HCT116 (cell line): ENCODE data around the gene LYPD3. TPM values are rescaled to one million over a fixed set of nuclear protein-coding genes. Genes with fewer than 3 reads are reported as not detected.

Experiments
- ATAC-seq: fragments of 200-7000 bp; cut with Tn5 transposase; 2 replicates; pipeline ENCODE4 v1.9.1; 2020; ENCODE audit warnings: mild to moderate bottlenecking, moderate library complexity
- BruUV-seq: library from RNA; stranded (reverse); fragments of 400-500 nt; replicated peaks from 2 replicates; lab custom pipeline; 2021; lab: Mats Ljungman, UMichigan
- CTCF ChIA-PET: fragments of 300-600 bp; sonication (Branson Sonifier 250); formaldehyde crosslinking; loops from one replicate; lab custom pipeline; 2021; ENCODE audit warnings: antibody characterized with exemption; lab: Charles Lee
- POLR2A ChIA-PET: fragments of 300-600, 350-600 bp; sonication (Branson Sonifier 250); formaldehyde crosslinking; loops from one replicate; lab custom pipeline; 2021; ENCODE audit warnings: antibody characterized with exemption; lab: Charles Lee
- RAD21 ChIA-PET, 2 experiments: fragments of 300-600 bp; sonication (Branson Sonifier 250); formaldehyde crosslinking; loops; one replicate each; lab custom pipeline; 2023; ENCODE audit warnings: low total read pairs in 2 of 2; ENCODE audit not compliant: uncharacterized antibody in 2 of 2, unreplicated experiment in 2 of 2, low non-redundant PET in 1 of 2; lab: Charles Lee
- DNase-seq: peaks from one replicate; pipeline ENCODE4 v3.0.0-alpha.2; 2010; ENCODE audit warnings: low read depth, low spot score
- H2AFZ ChIP-seq: fragments of 200-600 bp; shearing (Covaris generic), sonication (generic); 2 replicates; pipeline ENCODE4 v1.6.1; 2017; ENCODE audit warnings: low read depth, mixed run types, mixed read lengths, antibody characterized with exemption, low read length; ENCODE audit not compliant: poor library complexity, severe bottlenecking
- H3K27ac ChIP-seq: 2 replicates; pipeline ENCODE4 v1.5.1; 2012; ENCODE audit warnings: low read depth, low read length
- H3K27me3 ChIP-seq: fragments of 200-600 bp; sonication (generic); 2 replicates; pipeline ENCODE4 v1.6.1; 2016; ENCODE audit warnings: mixed run types, low read length, mixed read lengths; ENCODE audit not compliant: insufficient read depth
- H3K36me3 ChIP-seq, 2 experiments: fragments of 200-500 bp in 1 of 2; fragments of 200-600 bp in 1 of 2; sonication (Bioruptor generic) in 1 of 2; sonication (generic) in 1 of 2; 2 replicates each; pipeline versions ENCODE4 v1.5.1 to v1.6.1; 2014 to 2016; ENCODE audit warnings: low read length in 2 of 2, inconsistent platforms in 1 of 2, mixed read lengths in 1 of 2, mixed run types in 1 of 2; ENCODE audit not compliant: insufficient read depth in 2 of 2, control insufficient read depth in 1 of 2
- H3K4me1 ChIP-seq, 2 experiments: fragments of 200-600 bp in 1 of 2; sonication (generic) in 1 of 2; 2 replicates each; pipeline versions ENCODE4 v1.5.1 to v1.6.1; 2012 to 2017; ENCODE audit warnings: low read length in 2 of 2, inconsistent platforms in 1 of 2, mild to moderate bottlenecking in 1 of 2, mixed read lengths in 1 of 2, mixed run types in 1 of 2, moderate library complexity in 1 of 2; ENCODE audit not compliant: insufficient read depth in 2 of 2, control insufficient read depth in 1 of 2
- H3K4me2 ChIP-seq: fragments of 200-600 bp; sonication (generic); 2 replicates; pipeline ENCODE4 v1.6.1; 2017; ENCODE audit warnings: mixed run types, low read length, mixed read lengths
- H3K4me3 ChIP-seq, 2 experiments: fragments of 200-600 bp in 1 of 2; sonication (generic) in 1 of 2; replicated peaks in 1 of 2; 2 replicates each; pipeline ENCODE4 v1.5.1; 2011 to 2016; ENCODE audit warnings: low read length in 2 of 2, control low read depth in 1 of 2, low read depth in 1 of 2, mild to moderate bottlenecking in 1 of 2, mixed read lengths in 1 of 2, mixed run types in 1 of 2
- H3K79me2 ChIP-seq: fragments of 200-600 bp; sonication (generic); 2 replicates; pipeline ENCODE4 v1.6.1; 2017; ENCODE audit warnings: mild to moderate bottlenecking, mixed run types, low read length, moderate library complexity, mixed read lengths; ENCODE audit not compliant: insufficient read depth
- H3K9ac ChIP-seq: fragments of 200-600 bp; sonication (generic); 2 replicates; pipeline ENCODE4 v1.6.1; 2016; ENCODE audit warnings: low read length, mixed read lengths
- H3K9me2 ChIP-seq: fragments of 200-600 bp; sonication (generic), shearing (Covaris generic); 2 replicates; pipeline ENCODE4 v1.6.1; 2017; ENCODE audit warnings: mixed run types, mild to moderate bottlenecking, moderate library complexity; ENCODE audit not compliant: insufficient read depth
- H3K9me3 ChIP-seq, 2 experiments: fragments of 200-500 bp in 1 of 2; fragments of 200-600 bp in 1 of 2; sonication (Bioruptor generic) in 1 of 2; sonication (generic) in 1 of 2; 2 replicates each; pipeline ENCODE4 v1.6.1; 2014 to 2017; ENCODE audit warnings: low read length in 2 of 2, mixed read lengths in 2 of 2, inconsistent platforms in 1 of 2, low read depth in 1 of 2, mild to moderate bottlenecking in 1 of 2, mixed run types in 1 of 2, moderate library complexity in 1 of 2; ENCODE audit not compliant: control insufficient read depth in 1 of 2, insufficient read depth in 1 of 2
- H4K20me1 ChIP-seq: fragments of 200-600 bp; sonication (generic), shearing (Covaris generic); 2 replicates; pipeline ENCODE4 v1.6.1; 2017; ENCODE audit warnings: mixed run types, mild to moderate bottlenecking, moderate library complexity; ENCODE audit not compliant: insufficient read depth
- CBX3 ChIP-seq: IDR thresholded peaks from 2 replicates; pipeline ENCODE4 v1.6.1; 2012; ENCODE audit warnings: low read depth
- ELF1 ChIP-seq: IDR thresholded peaks from 2 replicates; pipeline ENCODE4 v1.6.1; 2012; ENCODE audit warnings: low read depth, borderline replicate concordance
- FOSL1 ChIP-seq: IDR thresholded peaks from 2 replicates; pipeline ENCODE4 v1.6.1; 2012; ENCODE audit warnings: low read depth
- RAD21 ChIP-seq: IDR thresholded peaks from 2 replicates; pipeline ENCODE4 v1.6.1; 2012; ENCODE audit warnings: low read depth, mild to moderate bottlenecking
- SIN3A ChIP-seq: IDR thresholded peaks from 2 replicates; pipeline ENCODE4 v1.6.1; 2012; ENCODE audit warnings: low read depth
- SP1 ChIP-seq: IDR thresholded peaks from 2 replicates; pipeline ENCODE4 v1.6.1; 2012; ENCODE audit warnings: low read depth
- YY1 ChIP-seq: IDR thresholded peaks from 2 replicates; pipeline ENCODE4 v1.6.1; 2011; ENCODE audit warnings: low read length, low read depth, moderate library complexity, mild to moderate bottlenecking; ENCODE audit not compliant: insufficient replicate concordance; ENCODE audit errors: extremely low read depth
- intact Hi-C: fragments of 100-400 bp; cut with micrococcal nuclease; formaldehyde crosslinking; loops from 2 replicates; pipeline ENCODE4 v1.10.0; 2022
- total RNA-seq: library from RNA; stranded (reverse); gene quantifications from one replicate; pipeline ENCODE4 v1.2.1, GENCODE V29; 2021; ENCODE audit not compliant: unreplicated experiment
- TF ChIP-seq, protein P1 (sequence below): IDR thresholded peaks from 2 replicates; pipeline ENCODE4 v1.6.1; 2012; ENCODE audit warnings: low read depth

LYPD3 gene
- total RNA-seq, 1 experiment from 2014 or later = 3.6 TPM

DNA sequence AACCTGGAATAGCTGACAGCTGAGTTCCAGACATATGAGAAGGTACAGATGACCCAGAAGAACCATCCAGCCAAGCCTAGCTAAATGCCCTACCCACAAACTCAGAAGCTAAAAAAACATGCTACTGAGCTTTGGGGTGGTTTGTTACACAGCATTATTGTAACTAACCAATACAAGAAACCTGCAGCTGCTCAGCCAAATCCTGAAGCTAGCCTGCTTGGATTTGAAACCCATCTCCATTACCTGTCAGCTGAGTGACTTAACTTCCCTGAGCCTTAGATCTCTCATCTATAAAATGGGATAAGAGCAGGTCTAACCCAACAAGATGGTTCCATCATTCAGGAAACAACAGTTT, 25.7 kb downstream of the LYPD3 start:
- POLR2A ChIA-PET = interaction anchor here (1.6 kb wide), 1 partner anchor 85 kb away, joined by 5 read pairs; no protein-coding TSS in a partner anchor
- intact Hi-C loops = loop anchor here (10.0 kb wide), 1 partner anchor 505 kb away; no protein-coding TSS in a partner anchor
- RAD21 ChIA-PET = no interaction called here

More for the DNA sequence above, 25.7 kb downstream of the LYPD3 start:
- no peak for DNase-seq
- CTCF ChIA-PET = interaction anchor here (1.0 to 1.4 kb wide), 3 partner anchors 11 to 81 kb away, joined by 3 to 5 read pairs (median 3); no protein-coding TSS in a partner anchor
- Histone ChIP-seq H3K4me1 (peaks cover 0 to 16% of the 10 kb centered on the region in 2 experiments; a peak in 2 of 4 replicates), H3K4me3 (no peak overlapping the region), H3K27me3 (no peaks in the 10 kb centered on the region), H3K27ac (no peak overlapping the region), H3K9ac (no peak overlapping the region), H3K36me3 (no peaks in the 10 kb centered on the region), H3K9me3 (no peaks in the 10 kb centered on the region; a peak in 1 of 4 replicates), H4K20me1 (no peaks in the 10 kb centered on the region), H3K4me2 (no peak overlapping the region), H2AFZ (no peak overlapping the region), H3K9me2 (no peaks in the 10 kb centered on the region), H3K79me2 (no peaks in the 10 kb centered on the region)
- TF ChIP-seq RAD21 (no peak), CBX3 (no peak), FOSL1 (no peak), YY1 (no peak), SP1 (no peak), ELF1 (no peak), SIN3A (no peak)
- TF ChIP-seq, protein P1, sequence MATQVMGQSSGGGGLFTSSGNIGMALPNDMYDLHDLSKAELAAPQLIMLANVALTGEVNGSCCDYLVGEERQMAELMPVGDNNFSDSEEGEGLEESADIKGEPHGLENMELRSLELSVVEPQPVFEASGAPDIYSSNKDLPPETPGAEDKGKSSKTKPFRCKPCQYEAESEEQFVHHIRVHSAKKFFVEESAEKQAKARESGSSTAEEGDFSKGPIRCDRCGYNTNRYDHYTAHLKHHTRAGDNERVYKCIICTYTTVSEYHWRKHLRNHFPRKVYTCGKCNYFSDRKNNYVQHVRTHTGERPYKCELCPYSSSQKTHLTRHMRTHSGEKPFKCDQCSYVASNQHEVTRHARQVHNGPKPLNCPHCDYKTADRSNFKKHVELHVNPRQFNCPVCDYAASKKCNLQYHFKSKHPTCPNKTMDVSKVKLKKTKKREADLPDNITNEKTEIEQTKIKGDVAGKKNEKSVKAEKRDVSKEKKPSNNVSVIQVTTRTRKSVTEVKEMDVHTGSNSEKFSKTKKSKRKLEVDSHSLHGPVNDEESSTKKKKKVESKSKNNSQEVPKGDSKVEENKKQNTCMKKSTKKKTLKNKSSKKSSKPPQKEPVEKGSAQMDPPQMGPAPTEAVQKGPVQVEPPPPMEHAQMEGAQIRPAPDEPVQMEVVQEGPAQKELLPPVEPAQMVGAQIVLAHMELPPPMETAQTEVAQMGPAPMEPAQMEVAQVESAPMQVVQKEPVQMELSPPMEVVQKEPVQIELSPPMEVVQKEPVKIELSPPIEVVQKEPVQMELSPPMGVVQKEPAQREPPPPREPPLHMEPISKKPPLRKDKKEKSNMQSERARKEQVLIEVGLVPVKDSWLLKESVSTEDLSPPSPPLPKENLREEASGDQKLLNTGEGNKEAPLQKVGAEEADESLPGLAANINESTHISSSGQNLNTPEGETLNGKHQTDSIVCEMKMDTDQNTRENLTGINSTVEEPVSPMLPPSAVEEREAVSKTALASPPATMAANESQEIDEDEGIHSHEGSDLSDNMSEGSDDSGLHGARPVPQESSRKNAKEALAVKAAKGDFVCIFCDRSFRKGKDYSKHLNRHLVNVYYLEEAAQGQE = no peak
- ATAC-seq = no peak
- BruUV-seq = no TSS peak
